Prostate gland (tissue), 2 donors: ENCODE measurements around the gene ETV5. TPM values are rescaled to one million over a fixed set of nuclear protein-coding genes. Genes with fewer than 3 reads are reported as not detected.

ENCODE experiments used
- DNase-seq: peaks from one replicate; pipeline ENCODE4 v3.0.0-alpha.2; 2019; ENCODE audit warnings: low spot score
- H3K27ac ChIP-seq, 2 donors: fragments of 200-600 bp; sonication (generic); 2 replicates each; pipeline ENCODE4 v1.5.1; 2017 to 2019
- H3K27me3 ChIP-seq: fragments of 200-600 bp; sonication (generic); replicated peaks from 2 replicates; pipeline ENCODE4 v1.5.1; 2019; ENCODE audit not compliant: insufficient read depth
- H3K36me3 ChIP-seq, 2 donors: fragments of 200-600 bp; sonication (generic); 1 replicate in 1 of 2; 2 replicates in 1 of 2; pipeline versions ENCODE4 v1.5.1 to v1.8.1; 2017 to 2019
- H3K4me1 ChIP-seq: fragments of 200-600 bp; sonication (generic); replicated peaks from 2 replicates; pipeline ENCODE4 v1.5.1; 2019
- H3K4me3 ChIP-seq, 2 donors: fragments of 200-600 bp; sonication (generic); 2 replicates each; pipeline ENCODE4 v1.5.1; 2017 to 2019
- H3K9me3 ChIP-seq: fragments of 200-600 bp; sonication (generic); 2 replicates; pipeline ENCODE4 v1.5.1; 2017
- CTCF ChIP-seq, 4 experiments: fragments of 200-600 bp in 2 of 4; fragments of 450-650 bp in 2 of 4; sonication (generic) in 2 of 4; IDR thresholded peaks; 1 replicate in 3 of 4; 2 replicates in 1 of 4; pipeline ENCODE4 v1.5.1; 2016 to 2019; ENCODE audit warnings: antibody characterized with exemption in 4 of 4, mild to moderate bottlenecking in 2 of 4, moderate library complexity in 2 of 4
- POLR2A ChIP-seq: fragments of 450-650 bp; IDR thresholded peaks from one replicate; pipeline ENCODE4 v1.6.1; 2016; ENCODE audit warnings: antibody characterized with exemption, mild to moderate bottlenecking
- POLR2AphosphoS5 ChIP-seq: sonication (generic); formaldehyde crosslinking; IDR thresholded peaks from one replicate; pipeline ENCODE4 v1.6.1; 2017; ENCODE audit warnings: antibody characterized with exemption
- WGBS: methylation state at CpG from one replicate; pipeline ENCODE4 v1.1.5; 2018; 5-methylcytosine and 5-hydroxymethylcytosine counted together
- intact Hi-C: fragments of 100-400 bp; cut with DNase I; formaldehyde crosslinking; loops from one replicate; pipeline ENCODE4 v1.14.2; 2022
- total RNA-seq, 2 donors: library from RNA; depleted of rRNA; stranded (reverse); fragments of >200 nt; gene quantifications; one replicate each; pipeline ENCODE4 v1.1.0, GENCODE V29; 2016

Gene ETV5
- total RNA-seq, 2 donors from 2014 or later, result 16.5 to 17.6 TPM

- Histone ChIP-seq H3K36me3 (no peaks in the 10 kb centered on the region), H3K27ac (no peak overlapping the region), H3K27me3 (no peaks in the 10 kb centered on the region), H3K4me1 (no peaks in the 10 kb centered on the region), H3K4me3 (no peak overlapping the region), H3K9me3 (no peaks in the 10 kb centered on the region)
- intact Hi-C loops, result no loop called here
- TF ChIP-seq POLR2AphosphoS5 (no peak), CTCF (IDR thresholded peaks at IDR 0.05) (no peak), POLR2A (no peak)
- 58% methylated on average over 2 of the region's 2 CpGs for WGBS
- no peak for DNase-seq
These were observed 18.0 kb downstream of the ETV5 start for GRCh38 chr3:186090901-186091300.

- H3K36me3 ChIP-seq, result no peaks in the 10 kb centered on the region
- DNase-seq, result no peak
- no peak for TF ChIP-seq CTCF (IDR thresholded peaks at IDR 0.05)
- TF ChIP-seq POLR2AphosphoS5, result no peak
- TF ChIP-seq POLR2A, result no peak
- H3K4me1 ChIP-seq, result no peaks in the 10 kb centered on the region
- intact Hi-C loops, result no loop called here
- 95% methylated on average over 2 of the region's 2 CpGs for WGBS
- H3K27ac ChIP-seq, result no peak overlapping the region
- no peak overlapping the region for H3K4me3 ChIP-seq
- no peaks in the 10 kb centered on the region for H3K9me3 ChIP-seq
- no peaks in the 10 kb centered on the region for H3K27me3 ChIP-seq
These were observed 20.6 kb downstream of the ETV5 start for GRCh38 chr3:186088335-186088734.

- Histone ChIP-seq H3K4me1 (no peaks in the 10 kb centered on the region), H3K27me3 (no peaks in the 10 kb centered on the region), H3K9me3 (no peaks in the 10 kb centered on the region), H3K4me3 (no peak overlapping the region), H3K36me3 (no peaks in the 10 kb centered on the region), H3K27ac (no peak overlapping the region)
- DNase-seq, result no peak
- WGBS, result 90% methylated on average over 4 of the region's 4 CpGs
- intact Hi-C loops, result no loop called here
- TF ChIP-seq POLR2A (no peak), CTCF (IDR thresholded peaks at IDR 0.05) (no peak), POLR2AphosphoS5 (no peak)
These were observed 24.6 kb downstream of the ETV5 start for GRCh38 chr3:186084264-186084663.

- WGBS, result 92% methylated on average over 2 of the region's 2 CpGs
- Histone ChIP-seq H3K27me3 (no peaks in the 10 kb centered on the region), H3K4me3 (no peak overlapping the region), H3K9me3 (no peaks in the 10 kb centered on the region), H3K36me3 (no peaks in the 10 kb centered on the region), H3K27ac (no peak overlapping the region), H3K4me1 (no peaks in the 10 kb centered on the region)
- TF ChIP-seq POLR2AphosphoS5 (no peak), CTCF (IDR thresholded peaks at IDR 0.05) (no peak), POLR2A (no peak)
- DNase-seq, result no peak
- intact Hi-C loops, result no loop called here
These were observed 25.1 kb downstream of the ETV5 start for GRCh38 chr3:186083746-186084145.

GRCh38 chr3:186082150-186082549, 26.7 kb downstream of the ETV5 start:
- H3K4me1 ChIP-seq, result no peaks in the 10 kb centered on the region
- intact Hi-C loops, result no loop called here
- H3K27ac ChIP-seq, result no peak overlapping the region
- H3K27me3 ChIP-seq, result no peaks in the 10 kb centered on the region
- H3K4me3 ChIP-seq, result no peak overlapping the region
- DNase-seq, result no peak
- WGBS, result 93% methylated on average over 8 of the region's 8 CpGs
- no peaks in the 10 kb centered on the region for H3K36me3 ChIP-seq
- no peak for TF ChIP-seq CTCF (IDR thresholded peaks at IDR 0.05)
- TF ChIP-seq POLR2A, result no peak
- TF ChIP-seq POLR2AphosphoS5, result no peak
- H3K9me3 ChIP-seq, result no peaks in the 10 kb centered on the region
